Activated CD4-positive, alpha-beta T cell treated with anti-CD3 and anti-CD28 coated beads for 36 hours (primary cell): ENCODE results near the gene NEDD9. TPM values are rescaled to one million over a fixed set of nuclear protein-coding genes. Genes with fewer than 3 reads are reported as not detected.

Experiments
- ATAC-seq: fragments of 200-7000 bp; cut with Tn5 transposase; one replicate; pipeline ENCODE4 v1.10.0; 2021; ENCODE audit warnings: mild to moderate bottlenecking, moderate library complexity
- CTCF ChIA-PET: fragments of 350-600 bp; sonication (Branson Sonifier 250); formaldehyde crosslinking; loops from one replicate; lab custom pipeline; 2021; ENCODE audit warnings: antibody characterized with exemption; lab: Charles Lee
- POLR2A ChIA-PET: fragments of 350-600 bp; sonication (Branson Sonifier 250); formaldehyde crosslinking; loops from one replicate; lab custom pipeline; 2021; ENCODE audit warnings: antibody characterized with exemption, inconsistent platforms; lab: Charles Lee
- DNase-seq: peaks from one replicate; pipeline ENCODE4 v3.0.0-alpha.2; 2020
- H3K27ac Mint-ChIP-seq: one replicate; pipeline ENCODE4 v1.8.0; 2021; ENCODE audit warnings: mixed read lengths
- H3K27me3 Mint-ChIP-seq: one replicate; pipeline ENCODE4 v1.8.0; 2021; ENCODE audit warnings: mixed read lengths
- H3K36me3 Mint-ChIP-seq: one replicate; pipeline ENCODE4 v1.8.0; 2021; ENCODE audit warnings: low read depth, mixed read lengths
- H3K4me1 Mint-ChIP-seq: one replicate; pipeline ENCODE4 v1.8.0; 2021; ENCODE audit warnings: mixed read lengths
- H3K4me3 Mint-ChIP-seq: one replicate; pipeline ENCODE4 v1.8.0; 2021; ENCODE audit warnings: mild to moderate bottlenecking, moderate library complexity, mixed read lengths
- H3K9me3 Mint-ChIP-seq: one replicate; pipeline ENCODE4 v1.8.0; 2021; ENCODE audit warnings: low read depth, mixed read lengths
- intact Hi-C, 2 experiments: fragments of 100-400 bp; cut with DNase I in 1 of 2; cut with micrococcal nuclease in 1 of 2; formaldehyde crosslinking; loops; one replicate each; pipeline versions ENCODE4 v1.14.2 to v1.15.1; 2022 to 2024; cut with DNase I, micrococcal nuclease
- total RNA-seq, 2 experiments: library from RNA; stranded (reverse); gene quantifications; one replicate each; pipeline ENCODE4 v1.2.3, GENCODE V29; 2021

NEDD9 gene
- total RNA-seq, 2 experiments from 2014 or later: 23.6 to 27.3 TPM

- POLR2A ChIA-PET: no interaction called here
- intact Hi-C loops: no loop called here
- H3K9me3 Mint-ChIP-seq: no peaks in the 10 kb centered on the region
- H3K4me1 Mint-ChIP-seq: peaks cover 52% of the 10 kb centered on the region
- no peaks in the 10 kb centered on the region for H3K27me3 Mint-ChIP-seq
- peaks cover 36% of the 10 kb centered on the region for H3K36me3 Mint-ChIP-seq
- ATAC-seq (no peak), DNase-seq (no peak)
- CTCF ChIA-PET: no interaction called here
- no peak overlapping the region for H3K27ac Mint-ChIP-seq
- H3K4me3 Mint-ChIP-seq: no peak overlapping the region
These were observed 16.7 kb downstream of the NEDD9 start for GRCh38 chr6:11215773-11216172.

- POLR2A ChIA-PET: no interaction called here
- CTCF ChIA-PET: no interaction called here
- H3K4me1 Mint-ChIP-seq: peaks cover 53% of the 10 kb centered on the region
- no peak overlapping the region for H3K4me3 Mint-ChIP-seq
- ATAC-seq (no peak), DNase-seq (no peak)
- intact Hi-C loops: no loop called here
- no peaks in the 10 kb centered on the region for H3K27me3 Mint-ChIP-seq
- no peak overlapping the region for H3K27ac Mint-ChIP-seq
- H3K9me3 Mint-ChIP-seq: no peaks in the 10 kb centered on the region
- peaks cover 29% of the 10 kb centered on the region for H3K36me3 Mint-ChIP-seq
These were observed 17.6 kb downstream of the NEDD9 start for GRCh38 chr6:11214901-11215300.

GRCh38 chr6:11214084-11214833 lies 18.2 kb downstream of the NEDD9 start:
- ChIA-PET POLR2A (no interaction called here), CTCF (no interaction called here)
- Mint-ChIP-seq H3K27me3 (no peaks in the 10 kb centered on the region), H3K36me3 (peaks cover 34% of the 10 kb centered on the region), H3K4me3 (no peak overlapping the region), H3K27ac (no peak overlapping the region), H3K4me1 (peaks cover 52% of the 10 kb centered on the region), H3K9me3 (no peaks in the 10 kb centered on the region)
- intact Hi-C loops: no loop called here
- no peak for ATAC-seq
- no peak for DNase-seq

GRCh38 chr6:11213422-11214021 lies 18.9 kb downstream of the NEDD9 start:
- H3K4me1 Mint-ChIP-seq: peaks cover 46% of the 10 kb centered on the region
- no peaks in the 10 kb centered on the region for H3K27me3 Mint-ChIP-seq
- ATAC-seq (no peak), DNase-seq (no peak)
- H3K9me3 Mint-ChIP-seq: no peaks in the 10 kb centered on the region
- intact Hi-C loops: no loop called here
- ChIA-PET CTCF (interaction anchor here (0.9 kb wide), 1 partner anchor 15 kb away, joined by 3 read pairs; no protein-coding TSS in a partner anchor), POLR2A (no interaction called here)
- H3K27ac Mint-ChIP-seq: no peak overlapping the region
- H3K36me3 Mint-ChIP-seq: peaks cover 36% of the 10 kb centered on the region
- H3K4me3 Mint-ChIP-seq: no peak overlapping the region

GRCh38 chr6:11212664-11213063 lies 19.8 kb downstream of the NEDD9 start:
- ATAC-seq (no peak), DNase-seq (no peak)
- CTCF ChIA-PET: interaction anchor here (0.8 to 1.7 kb wide), 4 partner anchors 11 to 28 kb away, joined by 3 read pairs; no protein-coding TSS in a partner anchor
- Mint-ChIP-seq H3K36me3 (peaks cover 35% of the 10 kb centered on the region), H3K27ac (no peak overlapping the region), H3K9me3 (no peaks in the 10 kb centered on the region), H3K4me3 (no peak overlapping the region), H3K27me3 (no peaks in the 10 kb centered on the region), H3K4me1 (peaks cover 44% of the 10 kb centered on the region)
- POLR2A ChIA-PET: no interaction called here
- intact Hi-C loops: no loop called here

- POLR2A ChIA-PET: no interaction called here
- intact Hi-C loops: no loop called here
- ATAC-seq (no peak), DNase-seq (no peak)
- H3K4me1 Mint-ChIP-seq: peaks cover 39% of the 10 kb centered on the region
- H3K36me3 Mint-ChIP-seq: peaks cover 38% of the 10 kb centered on the region
- CTCF ChIA-PET: no interaction called here
- no peaks in the 10 kb centered on the region for H3K9me3 Mint-ChIP-seq
- H3K27ac Mint-ChIP-seq: no peak overlapping the region
- no peak overlapping the region for H3K4me3 Mint-ChIP-seq
- no peaks in the 10 kb centered on the region for H3K27me3 Mint-ChIP-seq
These were observed 21.2 kb downstream of the NEDD9 start for GRCh38 chr6:11211254-11211653.

- H3K27ac Mint-ChIP-seq: no peak overlapping the region
- ATAC-seq (no peak), DNase-seq (no peak)
- peaks cover 41% of the 10 kb centered on the region for H3K36me3 Mint-ChIP-seq
- H3K27me3 Mint-ChIP-seq: no peaks in the 10 kb centered on the region
- peaks cover 39% of the 10 kb centered on the region for H3K4me1 Mint-ChIP-seq
- H3K4me3 Mint-ChIP-seq: no peak overlapping the region
- intact Hi-C loops: no loop called here
- ChIA-PET CTCF (interaction anchor here (0.7 kb wide), 1 partner anchor 1264 kb away, joined by 3 read pairs; no protein-coding TSS in a partner anchor), POLR2A (no interaction called here)
- no peaks in the 10 kb centered on the region for H3K9me3 Mint-ChIP-seq
These were observed 21.9 kb downstream of the NEDD9 start for GRCh38 chr6:11210386-11211138.

- intact Hi-C loops: no loop called here
- Mint-ChIP-seq H3K4me1 (peaks cover 39% of the 10 kb centered on the region), H3K27ac (no peak overlapping the region), H3K9me3 (no peaks in the 10 kb centered on the region), H3K36me3 (peaks cover 42% of the 10 kb centered on the region), H3K27me3 (no peaks in the 10 kb centered on the region), H3K4me3 (no peak overlapping the region)
- CTCF ChIA-PET: interaction anchor here (0.7 kb wide), 1 partner anchor 1265 kb away, joined by 3 read pairs; no protein-coding TSS in a partner anchor
- ATAC-seq (no peak), DNase-seq (no peak)
- POLR2A ChIA-PET: no interaction called here
These were observed 22.6 kb downstream of the NEDD9 start for GRCh38 chr6:11209906-11210305.

- CTCF ChIA-PET: interaction anchor here (1.0 kb wide), 1 partner anchor 257 kb away, joined by 3 read pairs; no protein-coding TSS in a partner anchor
- Mint-ChIP-seq H3K4me3 (no peak overlapping the region), H3K27ac (no peak overlapping the region), H3K27me3 (no peaks in the 10 kb centered on the region), H3K36me3 (peaks cover 42% of the 10 kb centered on the region), H3K4me1 (peaks cover 39% of the 10 kb centered on the region), H3K9me3 (no peaks in the 10 kb centered on the region)
- POLR2A ChIA-PET: no interaction called here
- ATAC-seq: no peak
- intact Hi-C loops: no loop called here
- no peak for DNase-seq
These were observed 23.1 kb downstream of the NEDD9 start for GRCh38 chr6:11209369-11209768.

- H3K36me3 Mint-ChIP-seq: peaks cover 42% of the 10 kb centered on the region
- POLR2A ChIA-PET: no interaction called here
These were observed 23.6 kb downstream of the NEDD9 start for GRCh38 chr6:11208854-11209253.

GRCh38 chr6:11208267-11208666 lies 24.2 kb downstream of the NEDD9 start:
- Mint-ChIP-seq H3K36me3 (peaks cover 47% of the 10 kb centered on the region), H3K4me3 (no peak overlapping the region), H3K4me1 (peaks cover 45% of the 10 kb centered on the region), H3K27me3 (no peaks in the 10 kb centered on the region), H3K9me3 (no peaks in the 10 kb centered on the region), H3K27ac (peak overlapping the region; percentile 33)
- ATAC-seq: peak; percentile 92
- POLR2A ChIA-PET: no interaction called here
- intact Hi-C loops: no loop called here
- CTCF ChIA-PET: no interaction called here
- DNase-seq: peak; percentile 43

More at GRCh38 chr6:11208854-11209253, 23.6 kb downstream of the NEDD9 start:
- Mint-ChIP-seq H3K27ac (no peak overlapping the region), H3K4me1 (peaks cover 40% of the 10 kb centered on the region), H3K27me3 (no peaks in the 10 kb centered on the region), H3K4me3 (no peak overlapping the region), H3K9me3 (no peaks in the 10 kb centered on the region)
- intact Hi-C loops: no loop called here
- CTCF ChIA-PET: interaction anchor here (1.0 kb wide), 1 partner anchor 257 kb away, joined by 3 read pairs; no protein-coding TSS in a partner anchor
- DNase-seq: no peak
- no peak for ATAC-seq
